B cell (primary cell): ENCODE data around the gene FRMD4A.

Source experiments
- CTCF ChIP-seq: fragments of 200-600 bp; IDR thresholded peaks from one replicate; pipeline ENCODE4 v1.8.0; 2022; ENCODE audit warnings: antibody characterized with exemption, mild to moderate bottlenecking
- EZH2 ChIP-seq: IDR thresholded peaks from 2 replicates; pipeline ENCODE4 v1.6.1; 2012; ENCODE audit warnings: borderline replicate concordance, low read depth, mild to moderate bottlenecking, moderate library complexity, low read length; ENCODE audit not compliant: insufficient read depth, poor library complexity, severe bottlenecking

- TF ChIP-seq CTCF (no peak), EZH2 (no peak)
Measured at GRCh38 chr10:13905281-13905680, 425.4 kb downstream of the FRMD4A start.
